NOMO-1 (cell line): Measurements from ENCODE around the gene DBNL.

Experiments
- DNase-seq, 2 experiments: peaks; one replicate each; lab custom pipeline; 2025; ENCODE audit not compliant: unreplicated experiment in 2 of 2; lab: John Stamatoyannopoulos, UW

Gene DBNL

GRCh38 chr7:44096326-44096881 lies 51.9 kb downstream of the DBNL start:
- no peak for DNase-seq

- peak in 1 of 2 experiments; percentile 37 for DNase-seq
These were observed 52.8 kb downstream of the DBNL start for GRCh38 chr7:44097064-44097932.

- no peak for DNase-seq
These were observed 53.9 kb downstream of the DBNL start for GRCh38 chr7:44098092-44099068.

GRCh38 chr7:44099669-44100068 lies 55.2 kb downstream of the DBNL start:
- DNase-seq: no peak

- DNase-seq: no peak
These were observed 56.2 kb downstream of the DBNL start for GRCh38 chr7:44100458-44101302.

- no peak for DNase-seq
These were observed 56.9 kb downstream of the DBNL start for GRCh38 chr7:44101303-44101965.

- no peak for DNase-seq
These were observed 57.7 kb downstream of the DBNL start for GRCh38 chr7:44101966-44102845.

- DNase-seq: no peak
These were observed 58.5 kb downstream of the DBNL start for GRCh38 chr7:44102846-44103565.

GRCh38 chr7:44103566-44103922 lies 59.0 kb downstream of the DBNL start:
- no peak for DNase-seq

- DNase-seq: peak; percentile 24 to 44
These were observed 59.7 kb downstream of the DBNL start, which contains the start of gene AEBP1 for GRCh38 chr7:44103923-44104859. TSS of gene AEBP1 (plus strand) at chr7:44104345. CDS start at chr7:44104666, 321 bp downstream.

- no peak for DNase-seq
These were observed 60.6 kb downstream of the DBNL start for GRCh38 chr7:44104860-44105771.

- no peak for DNase-seq
These were observed 61.3 kb downstream of the DBNL start for GRCh38 chr7:44105832-44106231.

- DNase-seq: no peak
These were observed 62.0 kb downstream of the DBNL start for GRCh38 chr7:44106311-44107065.

GRCh38 chr7:44107116-44107960 lies 62.8 kb downstream of the DBNL start:
- no peak for DNase-seq
